HCT116 (cell line): ENCODE data around the gene CHURC1. TPM values are rescaled to one million over a fixed set of nuclear protein-coding genes. Genes with fewer than 3 reads are reported as not detected.

ENCODE experiments used
- ATAC-seq: fragments of 200-7000 bp; cut with Tn5 transposase; 2 replicates; pipeline ENCODE4 v1.9.1; 2020; ENCODE audit warnings: mild to moderate bottlenecking, moderate library complexity
- BruUV-seq: library from RNA; stranded (reverse); fragments of 400-500 nt; replicated peaks from 2 replicates; lab custom pipeline; 2021; lab: Mats Ljungman, UMichigan
- CTCF ChIA-PET: fragments of 300-600 bp; sonication (Branson Sonifier 250); formaldehyde crosslinking; loops from one replicate; lab custom pipeline; 2021; ENCODE audit warnings: antibody characterized with exemption; lab: Charles Lee
- POLR2A ChIA-PET: fragments of 300-600, 350-600 bp; sonication (Branson Sonifier 250); formaldehyde crosslinking; loops from one replicate; lab custom pipeline; 2021; ENCODE audit warnings: antibody characterized with exemption; lab: Charles Lee
- RAD21 ChIA-PET, 2 experiments: fragments of 300-600 bp; sonication (Branson Sonifier 250); formaldehyde crosslinking; loops; one replicate each; lab custom pipeline; 2023; ENCODE audit warnings: low total read pairs in 2 of 2; ENCODE audit not compliant: uncharacterized antibody in 2 of 2, unreplicated experiment in 2 of 2, low non-redundant PET in 1 of 2; lab: Charles Lee
- DNase-seq: peaks from one replicate; pipeline ENCODE4 v3.0.0-alpha.2; 2010; ENCODE audit warnings: low read depth, low spot score
- H2AFZ ChIP-seq: fragments of 200-600 bp; shearing (Covaris generic), sonication (generic); 2 replicates; pipeline ENCODE4 v1.6.1; 2017; ENCODE audit warnings: low read depth, mixed run types, mixed read lengths, antibody characterized with exemption, low read length; ENCODE audit not compliant: poor library complexity, severe bottlenecking
- H3K27ac ChIP-seq: 2 replicates; pipeline ENCODE4 v1.5.1; 2012; ENCODE audit warnings: low read depth, low read length
- H3K27me3 ChIP-seq: fragments of 200-600 bp; sonication (generic); 2 replicates; pipeline ENCODE4 v1.6.1; 2016; ENCODE audit warnings: mixed run types, low read length, mixed read lengths; ENCODE audit not compliant: insufficient read depth
- H3K36me3 ChIP-seq, 2 experiments: fragments of 200-500 bp in 1 of 2; fragments of 200-600 bp in 1 of 2; sonication (Bioruptor generic) in 1 of 2; sonication (generic) in 1 of 2; 2 replicates each; pipeline versions ENCODE4 v1.5.1 to v1.6.1; 2014 to 2016; ENCODE audit warnings: low read length in 2 of 2, inconsistent platforms in 1 of 2, mixed read lengths in 1 of 2, mixed run types in 1 of 2; ENCODE audit not compliant: insufficient read depth in 2 of 2, control insufficient read depth in 1 of 2
- H3K4me1 ChIP-seq, 2 experiments: fragments of 200-600 bp in 1 of 2; sonication (generic) in 1 of 2; 2 replicates each; pipeline versions ENCODE4 v1.5.1 to v1.6.1; 2012 to 2017; ENCODE audit warnings: low read length in 2 of 2, inconsistent platforms in 1 of 2, mild to moderate bottlenecking in 1 of 2, mixed read lengths in 1 of 2, mixed run types in 1 of 2, moderate library complexity in 1 of 2; ENCODE audit not compliant: insufficient read depth in 2 of 2, control insufficient read depth in 1 of 2
- H3K4me2 ChIP-seq: fragments of 200-600 bp; sonication (generic); 2 replicates; pipeline ENCODE4 v1.6.1; 2017; ENCODE audit warnings: mixed run types, low read length, mixed read lengths
- H3K4me3 ChIP-seq, 2 experiments: fragments of 200-600 bp in 1 of 2; sonication (generic) in 1 of 2; replicated peaks in 1 of 2; 2 replicates each; pipeline ENCODE4 v1.5.1; 2011 to 2016; ENCODE audit warnings: low read length in 2 of 2, control low read depth in 1 of 2, low read depth in 1 of 2, mild to moderate bottlenecking in 1 of 2, mixed read lengths in 1 of 2, mixed run types in 1 of 2
- H3K79me2 ChIP-seq: fragments of 200-600 bp; sonication (generic); 2 replicates; pipeline ENCODE4 v1.6.1; 2017; ENCODE audit warnings: mild to moderate bottlenecking, mixed run types, low read length, moderate library complexity, mixed read lengths; ENCODE audit not compliant: insufficient read depth
- H3K9ac ChIP-seq: fragments of 200-600 bp; sonication (generic); 2 replicates; pipeline ENCODE4 v1.6.1; 2016; ENCODE audit warnings: low read length, mixed read lengths
- H3K9me2 ChIP-seq: fragments of 200-600 bp; sonication (generic), shearing (Covaris generic); 2 replicates; pipeline ENCODE4 v1.6.1; 2017; ENCODE audit warnings: mixed run types, mild to moderate bottlenecking, moderate library complexity; ENCODE audit not compliant: insufficient read depth
- H3K9me3 ChIP-seq, 2 experiments: fragments of 200-500 bp in 1 of 2; fragments of 200-600 bp in 1 of 2; sonication (Bioruptor generic) in 1 of 2; sonication (generic) in 1 of 2; 2 replicates each; pipeline ENCODE4 v1.6.1; 2014 to 2017; ENCODE audit warnings: low read length in 2 of 2, mixed read lengths in 2 of 2, inconsistent platforms in 1 of 2, low read depth in 1 of 2, mild to moderate bottlenecking in 1 of 2, mixed run types in 1 of 2, moderate library complexity in 1 of 2; ENCODE audit not compliant: control insufficient read depth in 1 of 2, insufficient read depth in 1 of 2
- H4K20me1 ChIP-seq: fragments of 200-600 bp; sonication (generic), shearing (Covaris generic); 2 replicates; pipeline ENCODE4 v1.6.1; 2017; ENCODE audit warnings: mixed run types, mild to moderate bottlenecking, moderate library complexity; ENCODE audit not compliant: insufficient read depth
- ATF3 ChIP-seq: IDR thresholded peaks from 2 replicates; pipeline ENCODE4 v1.6.1; 2012
- CBX3 ChIP-seq: IDR thresholded peaks from 2 replicates; pipeline ENCODE4 v1.6.1; 2012; ENCODE audit warnings: low read depth
- CTCF ChIP-seq, 3 experiments: fragments of 200-600 bp in 1 of 3; sonication (generic) in 1 of 3; IDR thresholded peaks in 2 of 3; conservative IDR thresholded peaks in 1 of 3; 2 replicates each; pipeline ENCODE4 v1.5.1; 2012 to 2017; ENCODE audit warnings: low read depth in 2 of 3, low read length in 2 of 3, antibody characterized with exemption in 1 of 3, borderline replicate concordance in 1 of 3, control low read depth in 1 of 3, mild to moderate bottlenecking in 1 of 3, mixed read lengths in 1 of 3, mixed run types in 1 of 3, moderate library complexity in 1 of 3; ENCODE audit not compliant: insufficient read depth in 1 of 3
- EGR1 ChIP-seq: IDR thresholded peaks from 2 replicates; pipeline ENCODE4 v1.6.1; 2012; ENCODE audit warnings: low read depth
- FOSL1 ChIP-seq: IDR thresholded peaks from 2 replicates; pipeline ENCODE4 v1.6.1; 2012; ENCODE audit warnings: low read depth
- POLR2A ChIP-seq: IDR thresholded peaks from 2 replicates; pipeline ENCODE4 v1.7.0; 2011; ENCODE audit warnings: borderline replicate concordance; ENCODE audit not compliant: insufficient read depth, insufficient read length; ENCODE audit errors: extremely low read depth
- RAD21 ChIP-seq: IDR thresholded peaks from 2 replicates; pipeline ENCODE4 v1.6.1; 2012; ENCODE audit warnings: low read depth, mild to moderate bottlenecking
- SP1 ChIP-seq: IDR thresholded peaks from 2 replicates; pipeline ENCODE4 v1.6.1; 2012; ENCODE audit warnings: low read depth
- SRF ChIP-seq: IDR thresholded peaks from 2 replicates; pipeline ENCODE4 v1.6.1; 2012; ENCODE audit warnings: low read depth
- YY1 ChIP-seq: IDR thresholded peaks from 2 replicates; pipeline ENCODE4 v1.6.1; 2011; ENCODE audit warnings: low read length, low read depth, moderate library complexity, mild to moderate bottlenecking; ENCODE audit not compliant: insufficient replicate concordance; ENCODE audit errors: extremely low read depth
- ZBTB33 ChIP-seq: IDR thresholded peaks from 2 replicates; pipeline ENCODE4 v1.6.1; 2011; ENCODE audit warnings: mild to moderate bottlenecking, low read length, moderate library complexity; ENCODE audit not compliant: insufficient replicate concordance; ENCODE audit errors: extremely low read depth
- ZNF274 ChIP-seq: fragments of 200-500 bp; sonication (Bioruptor generic); IDR thresholded peaks from 2 replicates; pipeline ENCODE4 v1.6.1; 2014; ENCODE audit warnings: mild to moderate bottlenecking, low read depth, low read length, inconsistent platforms
- intact Hi-C: fragments of 100-400 bp; cut with micrococcal nuclease; formaldehyde crosslinking; loops from 2 replicates; pipeline ENCODE4 v1.10.0; 2022
- total RNA-seq: library from RNA; stranded (reverse); gene quantifications from one replicate; pipeline ENCODE4 v1.2.1, GENCODE V29; 2021; ENCODE audit not compliant: unreplicated experiment

The CHURC1 gene
- total RNA-seq, 1 experiment from 2014 or later: 47.5 TPM

- H3K79me2 ChIP-seq: no peaks in the 10 kb centered on the region
- no peak overlapping the region for H3K9ac ChIP-seq
- RAD21 ChIA-PET: no interaction called here
- DNase-seq: no peak
- intact Hi-C loops: no loop called here
- CTCF ChIA-PET: interaction anchor here (2.8 to 4.2 kb wide), 2 partner anchors 10 to 89 kb away, joined by 14 to 37 read pairs; partner anchors contain the start of gene SPTB
- no peaks in the 10 kb centered on the region for H3K27me3 ChIP-seq
- no peaks in the 10 kb centered on the region for H3K36me3 ChIP-seq
- H3K4me3 ChIP-seq: no peak overlapping the region
- no peaks in the 10 kb centered on the region for H4K20me1 ChIP-seq
- no peak overlapping the region for H2AFZ ChIP-seq
- TF ChIP-seq FOSL1 (no peak), EGR1 (no peak), RAD21 (no peak), CBX3 (no peak), CTCF (IDR thresholded peaks at IDR 0.05 in 2 of 3, conservative IDR thresholded peaks at IDR 0.05 in 1 of 3; ENCODE audit: borderline replicate concordance in 1 of 3, insufficient read depth in 1 of 3, low read depth in 2 of 3, low read length in 2 of 3) (no peak), ZBTB33 (no peak), ATF3 (no peak), POLR2A (no peak), ZNF274 (no peak), YY1 (no peak), SP1 (no peak), SRF (no peak)
- H3K27ac ChIP-seq: no peak overlapping the region
- no peak for ATAC-seq
- no TSS peak for BruUV-seq
- no peaks in the 10 kb centered on the region for H3K4me1 ChIP-seq
- H3K4me2 ChIP-seq: no peak overlapping the region
- no peaks in the 10 kb centered on the region for H3K9me2 ChIP-seq
- no peaks in the 10 kb centered on the region for H3K9me3 ChIP-seq
- POLR2A ChIA-PET: no interaction called here
These were observed 24.9 kb upstream of the CHURC1 start for GRCh38 chr14:64889352-64889751.
